Measurements from ENCODE around the gene PARP4. TPM values are rescaled to one million over a fixed set of nuclear protein-coding genes. Genes with fewer than 3 reads are reported as not detected.
A peak's percentile ranks its signal among the peaks of the same experiment; 100 is the strongest.

PARP4 gene
- total and polyA plus RNA-seq, 2 of the 13 experiments (the other 11 are each of a cell fraction or from before 2014, with no cell fraction given): 40.5 to 42.6 TPM

- TF ChIP-seq, protein P1, sequence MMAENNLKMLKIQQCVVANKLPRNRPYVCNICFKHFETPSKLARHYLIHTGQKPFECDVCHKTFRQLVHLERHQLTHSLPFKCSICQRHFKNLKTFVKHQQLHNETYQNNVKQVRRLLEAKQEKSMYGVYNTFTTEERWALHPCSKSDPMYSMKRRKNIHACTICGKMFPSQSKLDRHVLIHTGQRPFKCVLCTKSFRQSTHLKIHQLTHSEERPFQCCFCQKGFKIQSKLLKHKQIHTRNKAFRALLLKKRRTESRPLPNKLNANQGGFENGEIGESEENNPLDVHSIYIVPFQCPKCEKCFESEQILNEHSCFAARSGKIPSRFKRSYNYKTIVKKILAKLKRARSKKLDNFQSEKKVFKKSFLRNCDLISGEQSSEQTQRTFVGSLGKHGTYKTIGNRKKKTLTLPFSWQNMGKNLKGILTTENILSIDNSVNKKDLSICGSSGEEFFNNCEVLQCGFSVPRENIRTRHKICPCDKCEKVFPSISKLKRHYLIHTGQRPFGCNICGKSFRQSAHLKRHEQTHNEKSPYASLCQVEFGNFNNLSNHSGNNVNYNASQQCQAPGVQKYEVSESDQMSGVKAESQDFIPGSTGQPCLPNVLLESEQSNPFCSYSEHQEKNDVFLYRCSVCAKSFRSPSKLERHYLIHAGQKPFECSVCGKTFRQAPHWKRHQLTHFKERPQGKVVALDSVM (CRISPR knock-in tag; IDR thresholded peaks at IDR 0.05): 0 out of 2 replicates have a peak, but pooled peaks have one; percentile 31
- TF ChIP-seq FOXK1 (CRISPR knock-in tag; IDR thresholded peaks at IDR 0.05; ENCODE audit: borderline replicate concordance, low read depth) (no peak), ATAD3A (CRISPR knock-in tag; IDR thresholded peaks at IDR 0.05) (no peak), ZNF33A (CRISPR knock-in tag; IDR thresholded peaks at IDR 0.05; ENCODE audit: borderline replicate concordance) (no peak), ZNF772 (CRISPR knock-in tag; IDR thresholded peaks at IDR 0.05) (peak; percentile 53; the same call in 1 of the 2 replicates), ZNF230 (CRISPR knock-in tag; IDR thresholded peaks at IDR 0.05) (no peak), ZNF652 (CRISPR knock-in tag; IDR thresholded peaks at IDR 0.05; ENCODE audit: borderline replicate concordance, low read depth) (no peak), ZKSCAN1 (IDR thresholded peaks at IDR 0.05; ENCODE audit: low read length) (no peak), KDM5A (IDR thresholded peaks at IDR 0.05; ENCODE audit: borderline replicate concordance, low read length) (no peak), TOPORS (CRISPR knock-in tag; IDR thresholded peaks at IDR 0.05) (no peak), ZNF235 (CRISPR knock-in tag; IDR thresholded peaks at IDR 0.05; ENCODE audit: borderline replicate concordance) (no peak), HDAC2 (CRISPR knock-in tag; IDR thresholded peaks at IDR 0.05) (no peak), ZNF773 (CRISPR knock-in tag; IDR thresholded peaks at IDR 0.05; ENCODE audit: borderline replicate concordance) (no peak), ZNF562 (CRISPR knock-in tag; IDR thresholded peaks at IDR 0.05; ENCODE audit: borderline replicate concordance) (no peak), EZH2 (conservative IDR thresholded peaks at IDR 0.05; ENCODE audit: low read depth, low read length) (no peak), GATAD1 (CRISPR knock-in tag; IDR thresholded peaks at IDR 0.05) (no peak)
- TF ChIP-seq, protein P2, sequence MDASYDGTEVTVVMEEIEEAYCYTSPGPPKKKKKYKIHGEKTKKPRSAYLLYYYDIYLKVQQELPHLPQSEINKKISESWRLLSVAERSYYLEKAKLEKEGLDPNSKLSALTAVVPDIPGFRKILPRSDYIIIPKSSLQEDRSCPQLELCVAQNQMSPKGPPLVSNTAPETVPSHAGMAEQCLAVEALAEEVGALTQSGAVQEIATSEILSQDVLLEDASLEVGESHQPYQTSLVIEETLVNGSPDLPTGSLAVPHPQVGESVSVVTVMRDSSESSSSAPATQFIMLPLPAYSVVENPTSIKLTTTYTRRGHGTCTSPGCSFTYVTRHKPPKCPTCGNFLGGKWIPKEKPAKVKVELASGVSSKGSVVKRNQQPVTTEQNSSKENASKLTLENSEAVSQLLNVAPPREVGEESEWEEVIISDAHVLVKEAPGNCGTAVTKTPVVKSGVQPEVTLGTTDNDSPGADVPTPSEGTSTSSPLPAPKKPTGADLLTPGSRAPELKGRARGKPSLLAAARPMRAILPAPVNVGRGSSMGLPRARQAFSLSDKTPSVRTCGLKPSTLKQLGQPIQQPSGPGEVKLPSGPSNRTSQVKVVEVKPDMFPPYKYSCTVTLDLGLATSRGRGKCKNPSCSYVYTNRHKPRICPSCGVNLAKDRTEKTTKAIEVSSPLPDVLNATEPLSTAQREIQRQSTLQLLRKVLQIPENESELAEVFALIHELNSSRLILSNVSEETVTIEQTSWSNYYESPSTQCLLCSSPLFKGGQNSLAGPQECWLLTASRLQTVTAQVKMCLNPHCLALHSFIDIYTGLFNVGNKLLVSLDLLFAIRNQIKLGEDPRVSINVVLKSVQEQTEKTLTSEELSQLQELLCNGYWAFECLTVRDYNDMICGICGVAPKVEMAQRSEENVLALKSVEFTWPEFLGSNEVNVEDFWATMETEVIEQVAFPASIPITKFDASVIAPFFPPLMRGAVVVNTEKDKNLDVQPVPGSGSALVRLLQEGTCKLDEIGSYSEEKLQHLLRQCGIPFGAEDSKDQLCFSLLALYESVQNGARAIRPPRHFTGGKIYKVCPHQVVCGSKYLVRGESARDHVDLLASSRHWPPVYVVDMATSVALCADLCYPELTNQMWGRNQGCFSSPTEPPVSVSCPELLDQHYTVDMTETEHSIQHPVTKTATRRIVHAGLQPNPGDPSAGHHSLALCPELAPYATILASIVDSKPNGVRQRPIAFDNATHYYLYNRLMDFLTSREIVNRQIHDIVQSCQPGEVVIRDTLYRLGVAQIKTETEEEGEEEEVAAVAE (CRISPR knock-in tag; IDR thresholded peaks at IDR 0.05; ENCODE audit: borderline replicate concordance): no peak
Observed at GRCh38 chr13:24511019-24511815, 1.4 kb downstream of the PARP4 start (continued).
